WTC11 (cell line): ENCODE results near the gene HAPLN3. TPM values are rescaled to one million over a fixed set of nuclear protein-coding genes. Genes with fewer than 3 reads are reported as not detected.

Experiments
- ATAC-seq: fragments of 200-7000 bp; cut with Tn5 transposase; 2 replicates; pipeline ENCODE4 v1.10.0; 2021; ENCODE audit warnings: mild to moderate bottlenecking, moderate library complexity
- CTCF ChIA-PET: fragments of 300-600 bp; sonication (Branson Sonifier 250); formaldehyde crosslinking; loops from one replicate; lab custom pipeline; 2021; ENCODE audit warnings: antibody characterized with exemption; lab: Charles Lee
- POLR2A ChIA-PET: fragments of 350-600 bp; sonication (Branson Sonifier 250); formaldehyde crosslinking; loops from one replicate; lab custom pipeline; 2021; ENCODE audit warnings: antibody characterized with exemption; lab: Charles Lee
- DNase-seq: peaks from one replicate; pipeline ENCODE4 v3.0.0; 2021; ENCODE audit warnings: low spot score
- H3K27ac Mint-ChIP-seq: 2 replicates; pipeline ENCODE4 v1.8.0; 2021; ENCODE audit warnings: mixed read lengths
- H3K27me3 Mint-ChIP-seq: 2 replicates; pipeline ENCODE4 v1.8.0; 2021; ENCODE audit warnings: low read depth, mild to moderate bottlenecking, moderate library complexity, mixed read lengths
- H3K36me3 Mint-ChIP-seq: 2 replicates; pipeline ENCODE4 v1.8.0; 2021; ENCODE audit warnings: mixed read lengths
- H3K4me1 Mint-ChIP-seq: 2 replicates; pipeline ENCODE4 v1.8.0; 2022; ENCODE audit warnings: mixed read lengths
- H3K4me3 Mint-ChIP-seq: 2 replicates; pipeline ENCODE4 v1.8.0; 2021; ENCODE audit warnings: mild to moderate bottlenecking, moderate library complexity, mixed read lengths
- H3K9me3 Mint-ChIP-seq: 2 replicates; pipeline ENCODE4 v1.8.0; 2021; ENCODE audit warnings: mixed read lengths
- ELF4 ChIP-seq: sonication (generic); formaldehyde crosslinking; IDR thresholded peaks from 2 replicates; pipeline ENCODE4 v1.8.1; 2022; ENCODE audit warnings: low read depth, mild to moderate bottlenecking, moderate library complexity, missing genetic modification reagents
- ESRRA ChIP-seq: sonication (generic); formaldehyde crosslinking; IDR thresholded peaks from 2 replicates; pipeline ENCODE4 v1.8.1; 2022; ENCODE audit warnings: mild to moderate bottlenecking, missing genetic modification reagents, borderline replicate concordance
- KAT7 ChIP-seq: sonication (generic); formaldehyde crosslinking; IDR thresholded peaks from 2 replicates; pipeline ENCODE4 v1.8.1; 2023; ENCODE audit warnings: missing genetic modification reagents, mild to moderate bottlenecking, borderline replicate concordance
- PRRX2 ChIP-seq: fragments of 250-450 bp; sonication (Bioruptor Pico); IDR thresholded peaks from 2 replicates; pipeline ENCODE4 v1.8.0; 2021; ENCODE audit warnings: mild to moderate bottlenecking
- SMAD4 ChIP-seq: sonication (generic); formaldehyde crosslinking; IDR thresholded peaks from 2 replicates; pipeline ENCODE4 v1.8.0; 2022; ENCODE audit warnings: mild to moderate bottlenecking, missing genetic modification reagents
- SOX15 ChIP-seq: fragments of 250-450 bp; sonication (Bioruptor Pico); IDR thresholded peaks from 2 replicates; pipeline ENCODE4 v1.9.0; 2021; ENCODE audit warnings: mild to moderate bottlenecking
- SP1 ChIP-seq: sonication (generic); formaldehyde crosslinking; conservative IDR thresholded peaks from 2 replicates; pipeline ENCODE4 v1.8.1; 2022; ENCODE audit warnings: missing genetic modification reagents
- TEAD4 ChIP-seq: sonication (generic); formaldehyde crosslinking; IDR thresholded peaks from 2 replicates; pipeline ENCODE4 v1.8.0; 2022; ENCODE audit warnings: mild to moderate bottlenecking, missing genetic modification reagents
- ZBTB21 ChIP-seq: sonication (generic); formaldehyde crosslinking; IDR thresholded peaks from 2 replicates; pipeline ENCODE4 v1.8.1; 2023; ENCODE audit warnings: mild to moderate bottlenecking, missing genetic modification reagents, borderline replicate concordance
- ZNF219 ChIP-seq: sonication (generic); formaldehyde crosslinking; IDR thresholded peaks from 2 replicates; pipeline ENCODE4 v1.8.0; 2023; ENCODE audit warnings: missing genetic modification reagents, mild to moderate bottlenecking, borderline replicate concordance
- ZNF232 ChIP-seq: sonication (generic); formaldehyde crosslinking; IDR thresholded peaks from 2 replicates; pipeline ENCODE4 v1.8.0; 2022; ENCODE audit warnings: mild to moderate bottlenecking, missing genetic modification reagents
- ZNF317 ChIP-seq: sonication (generic); formaldehyde crosslinking; IDR thresholded peaks from 2 replicates; pipeline ENCODE4 v1.8.1; 2023; ENCODE audit warnings: low read depth, mild to moderate bottlenecking, moderate library complexity, missing genetic modification reagents, borderline replicate concordance
- ZNF396 ChIP-seq: fragments of 250-450 bp; sonication (Bioruptor Pico); IDR thresholded peaks from 2 replicates; pipeline ENCODE4 v1.8.0; 2021; ENCODE audit warnings: mild to moderate bottlenecking, moderate library complexity, borderline replicate concordance
- total RNA-seq: library from RNA; stranded (reverse); gene quantifications from 3 replicates; pipeline ENCODE4 v1.2.3, GENCODE V29; 2021
- TF ChIP-seq, protein P1 (sequence below): fragments of 250-450 bp; sonication (Bioruptor Pico); IDR thresholded peaks from 2 replicates; pipeline ENCODE4 v1.9.0; 2021; ENCODE audit warnings: mild to moderate bottlenecking
- TF ChIP-seq, protein P2 (sequence below): sonication (generic); formaldehyde crosslinking; IDR thresholded peaks from 2 replicates; pipeline ENCODE4 v1.8.1; 2022; ENCODE audit warnings: missing genetic modification reagents, borderline replicate concordance
- TF ChIP-seq, protein P3 (sequence below): sonication (generic); formaldehyde crosslinking; IDR thresholded peaks from 2 replicates; pipeline ENCODE4 v1.8.0; 2022; ENCODE audit warnings: mild to moderate bottlenecking, missing genetic modification reagents
- TF ChIP-seq, protein P4 (sequence below): sonication (generic); formaldehyde crosslinking; conservative IDR thresholded peaks from 2 replicates; pipeline ENCODE4 v1.8.1; 2023; ENCODE audit warnings: mild to moderate bottlenecking, low read depth, missing genetic modification reagents, moderate library complexity

Gene HAPLN3
- total RNA-seq, 1 experiment from 2014 or later = 50.6 TPM

DNA sequence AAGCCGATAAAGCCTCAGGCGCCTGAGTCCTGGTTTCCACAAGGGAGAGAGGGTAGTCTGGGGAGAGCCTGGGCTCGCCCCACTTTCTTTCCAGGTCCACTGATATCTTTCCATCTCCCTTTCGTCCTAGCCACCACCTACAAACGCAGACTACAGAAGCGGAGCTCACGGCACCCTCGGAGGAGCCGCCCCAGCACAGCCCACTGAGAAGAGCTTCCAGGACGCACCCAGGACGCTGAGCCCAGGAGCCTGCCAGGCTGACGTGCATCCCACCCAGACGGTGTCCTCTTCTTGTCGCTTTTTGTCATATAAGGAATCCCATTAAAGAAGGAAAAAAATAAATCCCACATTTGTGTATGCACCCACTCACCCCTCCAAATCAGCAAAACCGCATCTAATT, 21.1 kb downstream of the HAPLN3 start (continued):
- TF ChIP-seq SMAD4 (CRISPR knock-in tag) = no peak
- TF ChIP-seq, protein P1, sequence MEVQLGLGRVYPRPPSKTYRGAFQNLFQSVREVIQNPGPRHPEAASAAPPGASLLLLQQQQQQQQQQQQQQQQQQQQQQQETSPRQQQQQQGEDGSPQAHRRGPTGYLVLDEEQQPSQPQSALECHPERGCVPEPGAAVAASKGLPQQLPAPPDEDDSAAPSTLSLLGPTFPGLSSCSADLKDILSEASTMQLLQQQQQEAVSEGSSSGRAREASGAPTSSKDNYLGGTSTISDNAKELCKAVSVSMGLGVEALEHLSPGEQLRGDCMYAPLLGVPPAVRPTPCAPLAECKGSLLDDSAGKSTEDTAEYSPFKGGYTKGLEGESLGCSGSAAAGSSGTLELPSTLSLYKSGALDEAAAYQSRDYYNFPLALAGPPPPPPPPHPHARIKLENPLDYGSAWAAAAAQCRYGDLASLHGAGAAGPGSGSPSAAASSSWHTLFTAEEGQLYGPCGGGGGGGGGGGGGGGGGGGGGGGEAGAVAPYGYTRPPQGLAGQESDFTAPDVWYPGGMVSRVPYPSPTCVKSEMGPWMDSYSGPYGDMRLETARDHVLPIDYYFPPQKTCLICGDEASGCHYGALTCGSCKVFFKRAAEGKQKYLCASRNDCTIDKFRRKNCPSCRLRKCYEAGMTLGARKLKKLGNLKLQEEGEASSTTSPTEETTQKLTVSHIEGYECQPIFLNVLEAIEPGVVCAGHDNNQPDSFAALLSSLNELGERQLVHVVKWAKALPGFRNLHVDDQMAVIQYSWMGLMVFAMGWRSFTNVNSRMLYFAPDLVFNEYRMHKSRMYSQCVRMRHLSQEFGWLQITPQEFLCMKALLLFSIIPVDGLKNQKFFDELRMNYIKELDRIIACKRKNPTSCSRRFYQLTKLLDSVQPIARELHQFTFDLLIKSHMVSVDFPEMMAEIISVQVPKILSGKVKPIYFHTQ (CRISPR knock-in tag) = no peak
- no peak for TF ChIP-seq ZNF396
- no peak for TF ChIP-seq SOX15 (CRISPR knock-in tag)
- TF ChIP-seq SP1 (CRISPR knock-in tag) = no peak
- no peak for TF ChIP-seq KAT7
- TF ChIP-seq, protein P2, sequence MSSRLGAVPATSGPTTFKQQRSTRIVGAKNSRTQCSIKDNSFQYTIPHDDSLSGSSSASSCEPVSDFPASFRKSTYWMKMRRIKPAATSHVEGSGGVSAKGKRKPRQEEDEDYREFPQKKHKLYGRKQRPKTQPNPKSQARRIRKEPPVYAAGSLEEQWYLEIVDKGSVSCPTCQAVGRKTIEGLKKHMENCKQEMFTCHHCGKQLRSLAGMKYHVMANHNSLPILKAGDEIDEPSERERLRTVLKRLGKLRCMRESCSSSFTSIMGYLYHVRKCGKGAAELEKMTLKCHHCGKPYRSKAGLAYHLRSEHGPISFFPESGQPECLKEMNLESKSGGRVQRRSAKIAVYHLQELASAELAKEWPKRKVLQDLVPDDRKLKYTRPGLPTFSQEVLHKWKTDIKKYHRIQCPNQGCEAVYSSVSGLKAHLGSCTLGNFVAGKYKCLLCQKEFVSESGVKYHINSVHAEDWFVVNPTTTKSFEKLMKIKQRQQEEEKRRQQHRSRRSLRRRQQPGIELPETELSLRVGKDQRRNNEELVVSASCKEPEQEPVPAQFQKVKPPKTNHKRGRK (CRISPR knock-in tag) = no peak
- no peak for TF ChIP-seq ZNF317 (CRISPR knock-in tag)
- no peak for TF ChIP-seq ELF4 (CRISPR knock-in tag)

DNA sequence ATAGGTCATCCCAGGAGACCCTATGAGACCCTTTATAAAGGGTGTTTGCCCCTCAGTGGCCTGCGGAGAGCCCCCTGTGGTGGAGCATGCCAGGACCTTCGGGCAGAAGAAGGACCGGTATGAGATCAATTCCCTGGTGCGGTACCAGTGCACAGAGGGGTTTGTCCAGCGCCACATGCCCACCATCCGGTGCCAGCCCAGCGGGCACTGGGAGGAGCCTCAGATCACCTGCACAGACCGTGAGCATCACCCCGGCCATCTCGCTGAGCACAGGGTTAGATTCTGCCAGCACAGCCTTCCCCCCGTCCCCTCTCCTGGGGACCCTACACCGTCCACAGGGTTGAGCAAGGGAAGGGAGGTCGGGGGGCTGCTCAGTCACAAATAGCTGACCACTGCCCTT, 21.6 kb downstream of the HAPLN3 start:
- H3K9me3 Mint-ChIP-seq = peaks cover 8% of the 10 kb centered on the region; the same call in 1 of the 2 replicates
- peaks cover 4% of the 10 kb centered on the region for H3K36me3 Mint-ChIP-seq
- no peak overlapping the region for H3K4me3 Mint-ChIP-seq
- ATAC-seq (no peak), DNase-seq (no peak)
- H3K4me1 Mint-ChIP-seq = peaks cover 7% of the 10 kb centered on the region
- peaks cover 4% of the 10 kb centered on the region; the same call in 1 of the 2 replicates for H3K27me3 Mint-ChIP-seq
- POLR2A ChIA-PET = interaction anchor here (1.0 kb wide), 1 partner anchor 10 kb away, joined by 3 read pairs; no protein-coding TSS in a partner anchor
- no peak overlapping the region for H3K27ac Mint-ChIP-seq
- TF ChIP-seq ESRRA = no peak
- TF ChIP-seq, protein P3, sequence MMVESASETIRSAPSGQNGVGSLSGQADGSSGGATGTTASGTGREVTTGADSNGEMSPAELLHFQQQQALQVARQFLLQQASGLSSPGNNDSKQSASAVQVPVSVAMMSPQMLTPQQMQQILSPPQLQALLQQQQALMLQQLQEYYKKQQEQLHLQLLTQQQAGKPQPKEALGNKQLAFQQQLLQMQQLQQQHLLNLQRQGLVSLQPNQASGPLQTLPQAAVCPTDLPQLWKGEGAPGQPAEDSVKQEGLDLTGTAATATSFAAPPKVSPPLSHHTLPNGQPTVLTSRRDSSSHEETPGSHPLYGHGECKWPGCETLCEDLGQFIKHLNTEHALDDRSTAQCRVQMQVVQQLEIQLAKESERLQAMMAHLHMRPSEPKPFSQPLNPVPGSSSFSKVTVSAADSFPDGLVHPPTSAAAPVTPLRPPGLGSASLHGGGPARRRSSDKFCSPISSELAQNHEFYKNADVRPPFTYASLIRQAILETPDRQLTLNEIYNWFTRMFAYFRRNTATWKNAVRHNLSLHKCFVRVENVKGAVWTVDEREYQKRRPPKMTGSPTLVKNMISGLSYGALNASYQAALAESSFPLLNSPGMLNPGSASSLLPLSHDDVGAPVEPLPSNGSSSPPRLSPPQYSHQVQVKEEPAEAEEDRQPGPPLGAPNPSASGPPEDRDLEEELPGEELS (CRISPR knock-in tag) = no peak
- TF ChIP-seq ZNF219 (CRISPR knock-in tag) = no peak
- TF ChIP-seq, protein P4, sequence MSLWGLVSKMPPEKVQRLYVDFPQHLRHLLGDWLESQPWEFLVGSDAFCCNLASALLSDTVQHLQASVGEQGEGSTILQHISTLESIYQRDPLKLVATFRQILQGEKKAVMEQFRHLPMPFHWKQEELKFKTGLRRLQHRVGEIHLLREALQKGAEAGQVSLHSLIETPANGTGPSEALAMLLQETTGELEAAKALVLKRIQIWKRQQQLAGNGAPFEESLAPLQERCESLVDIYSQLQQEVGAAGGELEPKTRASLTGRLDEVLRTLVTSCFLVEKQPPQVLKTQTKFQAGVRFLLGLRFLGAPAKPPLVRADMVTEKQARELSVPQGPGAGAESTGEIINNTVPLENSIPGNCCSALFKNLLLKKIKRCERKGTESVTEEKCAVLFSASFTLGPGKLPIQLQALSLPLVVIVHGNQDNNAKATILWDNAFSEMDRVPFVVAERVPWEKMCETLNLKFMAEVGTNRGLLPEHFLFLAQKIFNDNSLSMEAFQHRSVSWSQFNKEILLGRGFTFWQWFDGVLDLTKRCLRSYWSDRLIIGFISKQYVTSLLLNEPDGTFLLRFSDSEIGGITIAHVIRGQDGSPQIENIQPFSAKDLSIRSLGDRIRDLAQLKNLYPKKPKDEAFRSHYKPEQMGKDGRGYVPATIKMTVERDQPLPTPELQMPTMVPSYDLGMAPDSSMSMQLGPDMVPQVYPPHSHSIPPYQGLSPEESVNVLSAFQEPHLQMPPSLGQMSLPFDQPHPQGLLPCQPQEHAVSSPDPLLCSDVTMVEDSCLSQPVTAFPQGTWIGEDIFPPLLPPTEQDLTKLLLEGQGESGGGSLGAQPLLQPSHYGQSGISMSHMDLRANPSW (CRISPR knock-in tag) = no peak
- CTCF ChIA-PET = no interaction called here

DNA sequence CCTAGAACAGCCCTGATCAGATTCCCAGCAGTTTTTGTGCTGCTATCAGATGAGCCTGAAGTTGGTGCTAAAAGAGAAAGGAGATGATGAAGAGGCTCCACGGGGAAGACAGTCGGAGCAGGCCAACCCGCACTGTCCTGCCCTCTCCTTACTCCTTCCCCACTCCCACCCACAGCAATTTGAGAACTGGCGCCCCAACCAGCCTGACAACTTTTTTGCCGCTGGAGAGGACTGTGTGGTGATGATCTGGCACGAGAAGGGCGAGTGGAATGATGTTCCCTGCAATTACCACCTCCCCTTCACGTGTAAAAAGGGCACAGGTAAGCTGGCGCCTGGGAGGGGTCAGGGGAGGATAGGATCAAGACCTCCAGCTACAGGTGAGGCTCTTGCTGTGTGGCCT, 22.6 kb downstream of the HAPLN3 start:
- Mint-ChIP-seq H3K4me3 (no peak overlapping the region), H3K36me3 (peaks cover 2% of the 10 kb centered on the region; the same call in 1 of the 2 replicates), H3K4me1 (peaks cover 7% of the 10 kb centered on the region), H3K9me3 (peaks cover 14% of the 10 kb centered on the region), H3K27ac (no peak overlapping the region), H3K27me3 (peaks cover 4% of the 10 kb centered on the region; the same call in 1 of the 2 replicates)
- TF ChIP-seq ZNF232 (CRISPR knock-in tag) (no peak), ZBTB21 (CRISPR knock-in tag) (no peak), TEAD4 (CRISPR knock-in tag) (no peak), PRRX2 (CRISPR knock-in tag) (no peak)
- TF ChIP-seq, protein P1 (CRISPR knock-in tag) = no peak
- CTCF ChIA-PET = interaction anchor here (0.7 to 2.0 kb wide), 3 partner anchors 257 to 334 kb away, joined by 3 to 4 read pairs (median 3); no protein-coding TSS in a partner anchor
- POLR2A ChIA-PET = no interaction called here
- ATAC-seq (no peak), DNase-seq (no peak)
